ENCODE results near the gene FGF23. TPM values are rescaled to one million over a fixed set of nuclear protein-coding genes. Genes with fewer than 3 reads are reported as not detected.

FGF23 gene
- polyA plus RNA-seq, 1 donor from 2014 or later, result not detected

DNA sequence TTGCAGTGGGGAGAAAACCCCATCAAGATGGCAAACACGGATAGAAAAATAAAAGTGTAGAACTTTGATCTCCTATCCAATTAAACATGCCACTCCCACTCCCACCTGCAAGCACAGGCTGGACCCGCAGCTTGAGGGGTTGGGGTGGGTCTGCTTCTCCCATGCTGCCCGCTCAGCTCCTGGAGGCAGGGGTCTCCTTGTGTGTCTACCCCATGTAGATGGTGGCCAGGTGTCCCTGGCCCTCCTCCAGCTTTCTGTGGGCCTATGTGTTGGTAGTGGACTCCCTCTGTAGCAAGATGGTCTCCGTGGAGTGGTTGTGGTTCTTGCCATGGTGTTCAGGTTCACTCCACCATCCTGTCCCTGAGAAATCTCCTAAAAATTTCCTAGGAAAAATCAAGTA is 23.5 kb upstream of the FGF23 start:
- no peak overlapping the region for H3K9ac ChIP-seq (ENCODE audit: low read length)
- no peaks in the 10 kb centered on the region for H3K36me3 ChIP-seq (ENCODE audit: insufficient read depth, low read length)
- H3K4me2 ChIP-seq (ENCODE audit: low read length), result no peak overlapping the region
- H3K27ac ChIP-seq (ENCODE audit: low read length), result no peak overlapping the region
- H3K4me3 ChIP-seq (ENCODE audit: low read length), result no peak overlapping the region
- no peak for TF ChIP-seq SMC3 (conservative IDR thresholded peaks at IDR 0.05; ENCODE audit: poor library complexity)
- TF ChIP-seq CTCF (IDR thresholded peaks at IDR 0.05; ENCODE audit: poor library complexity, severe bottlenecking), result no peak
- no peaks in the 10 kb centered on the region for H4K20me1 ChIP-seq (ENCODE audit: insufficient read depth)
- no peaks in the 10 kb centered on the region for H3K27me3 ChIP-seq (ENCODE audit: insufficient read depth, low read depth, low read length)
- no peaks in the 10 kb centered on the region for H3K9me2 ChIP-seq (ENCODE audit: insufficient read depth, low read length)
- no peaks in the 10 kb centered on the region for H3K79me2 ChIP-seq (replicated peaks; ENCODE audit: insufficient read depth, low read length)
- no peaks in the 10 kb centered on the region for H3F3A ChIP-seq (ENCODE audit: insufficient read depth, low read length, poor library complexity, severe bottlenecking)
- H3K9me3 ChIP-seq (ENCODE audit: low read length), result no peaks in the 10 kb centered on the region
- H2AFZ ChIP-seq (ENCODE audit: low read depth, low read length), result no peak overlapping the region

- Histone ChIP-seq H4K20me1 (ENCODE audit: insufficient read depth) (no peaks in the 10 kb centered on the region), H2AFZ (ENCODE audit: low read depth, low read length) (no peak overlapping the region), H3K4me3 (ENCODE audit: low read length) (no peak overlapping the region), H3K79me2 (replicated peaks; ENCODE audit: insufficient read depth, low read length) (no peaks in the 10 kb centered on the region), H3K27me3 (ENCODE audit: insufficient read depth, low read depth, low read length) (no peaks in the 10 kb centered on the region), H3K36me3 (ENCODE audit: insufficient read depth, low read length) (no peaks in the 10 kb centered on the region), H3F3A (ENCODE audit: insufficient read depth, low read length, poor library complexity, severe bottlenecking) (no peaks in the 10 kb centered on the region), H3K4me2 (ENCODE audit: low read length) (no peak overlapping the region), H3K9me3 (ENCODE audit: low read length) (no peaks in the 10 kb centered on the region), H3K27ac (ENCODE audit: low read length) (no peak overlapping the region), H3K9me2 (ENCODE audit: insufficient read depth, low read length) (no peaks in the 10 kb centered on the region), H3K9ac (ENCODE audit: low read length) (no peak overlapping the region)
- TF ChIP-seq SMC3 (conservative IDR thresholded peaks at IDR 0.05; ENCODE audit: poor library complexity) (no peak), EZH2 (IDR thresholded peaks at IDR 0.05; ENCODE audit: borderline replicate concordance, insufficient read depth, low read length, poor library complexity, severe bottlenecking) (no peak), MXI1 (conservative IDR thresholded peaks at IDR 0.05; ENCODE audit: poor library complexity, severe bottlenecking) (no peak), RAD21 (conservative IDR thresholded peaks at IDR 0.05) (no peak), CTCF (IDR thresholded peaks at IDR 0.05; ENCODE audit: poor library complexity, severe bottlenecking) (no peak), TAF1 (IDR thresholded peaks at IDR 0.05; ENCODE audit: low read depth) (no peak)
- TF ChIP-seq, protein P1, sequence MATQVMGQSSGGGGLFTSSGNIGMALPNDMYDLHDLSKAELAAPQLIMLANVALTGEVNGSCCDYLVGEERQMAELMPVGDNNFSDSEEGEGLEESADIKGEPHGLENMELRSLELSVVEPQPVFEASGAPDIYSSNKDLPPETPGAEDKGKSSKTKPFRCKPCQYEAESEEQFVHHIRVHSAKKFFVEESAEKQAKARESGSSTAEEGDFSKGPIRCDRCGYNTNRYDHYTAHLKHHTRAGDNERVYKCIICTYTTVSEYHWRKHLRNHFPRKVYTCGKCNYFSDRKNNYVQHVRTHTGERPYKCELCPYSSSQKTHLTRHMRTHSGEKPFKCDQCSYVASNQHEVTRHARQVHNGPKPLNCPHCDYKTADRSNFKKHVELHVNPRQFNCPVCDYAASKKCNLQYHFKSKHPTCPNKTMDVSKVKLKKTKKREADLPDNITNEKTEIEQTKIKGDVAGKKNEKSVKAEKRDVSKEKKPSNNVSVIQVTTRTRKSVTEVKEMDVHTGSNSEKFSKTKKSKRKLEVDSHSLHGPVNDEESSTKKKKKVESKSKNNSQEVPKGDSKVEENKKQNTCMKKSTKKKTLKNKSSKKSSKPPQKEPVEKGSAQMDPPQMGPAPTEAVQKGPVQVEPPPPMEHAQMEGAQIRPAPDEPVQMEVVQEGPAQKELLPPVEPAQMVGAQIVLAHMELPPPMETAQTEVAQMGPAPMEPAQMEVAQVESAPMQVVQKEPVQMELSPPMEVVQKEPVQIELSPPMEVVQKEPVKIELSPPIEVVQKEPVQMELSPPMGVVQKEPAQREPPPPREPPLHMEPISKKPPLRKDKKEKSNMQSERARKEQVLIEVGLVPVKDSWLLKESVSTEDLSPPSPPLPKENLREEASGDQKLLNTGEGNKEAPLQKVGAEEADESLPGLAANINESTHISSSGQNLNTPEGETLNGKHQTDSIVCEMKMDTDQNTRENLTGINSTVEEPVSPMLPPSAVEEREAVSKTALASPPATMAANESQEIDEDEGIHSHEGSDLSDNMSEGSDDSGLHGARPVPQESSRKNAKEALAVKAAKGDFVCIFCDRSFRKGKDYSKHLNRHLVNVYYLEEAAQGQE (IDR thresholded peaks at IDR 0.05; ENCODE audit: borderline replicate concordance), result no peak
Measured at GRCh38 chr12:4401117-4401516, 21.6 kb upstream of the FGF23 start.

All from neural cell (in vitro differentiated cells).